ENCODE measurements around the gene H6PD.

The H6PD gene

DNA sequence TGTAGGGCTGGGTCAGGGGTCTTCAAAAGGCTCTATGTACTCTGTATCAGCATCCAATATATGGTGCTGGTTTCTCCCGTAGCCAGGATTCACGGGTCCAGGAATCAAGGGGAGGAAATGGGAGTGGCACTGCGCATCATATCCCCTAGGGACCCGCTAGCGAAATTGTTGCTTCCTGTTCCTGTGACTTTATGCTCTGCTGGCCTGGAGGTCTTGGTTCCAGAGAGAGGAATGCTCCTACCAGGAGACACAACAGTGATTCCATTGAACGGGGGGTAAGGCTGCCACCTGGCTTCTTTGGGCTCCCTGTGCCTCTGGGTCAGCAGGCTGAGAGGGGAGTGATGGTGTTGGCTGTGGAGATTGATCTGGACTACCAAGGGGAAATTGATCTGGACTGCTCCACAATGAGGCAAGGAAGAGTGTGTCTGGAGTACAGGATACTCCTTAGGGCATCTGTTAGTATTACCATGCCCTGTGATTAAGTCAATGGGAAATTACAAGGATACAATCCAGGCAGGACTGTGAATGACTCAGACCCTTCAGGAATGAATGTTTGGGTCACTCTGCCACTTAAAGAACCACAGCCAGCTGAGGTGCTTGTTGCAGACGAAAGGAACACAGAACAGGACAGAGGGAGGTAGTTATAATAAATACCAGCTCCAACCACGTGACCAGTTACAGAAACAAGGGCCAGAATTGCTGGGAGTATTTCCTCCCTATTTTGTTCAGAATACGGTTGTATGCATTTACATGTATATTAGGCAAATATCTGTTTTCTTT is 68.4 kb downstream of the H6PD start:
- DNase-seq, result no peak

DNA sequence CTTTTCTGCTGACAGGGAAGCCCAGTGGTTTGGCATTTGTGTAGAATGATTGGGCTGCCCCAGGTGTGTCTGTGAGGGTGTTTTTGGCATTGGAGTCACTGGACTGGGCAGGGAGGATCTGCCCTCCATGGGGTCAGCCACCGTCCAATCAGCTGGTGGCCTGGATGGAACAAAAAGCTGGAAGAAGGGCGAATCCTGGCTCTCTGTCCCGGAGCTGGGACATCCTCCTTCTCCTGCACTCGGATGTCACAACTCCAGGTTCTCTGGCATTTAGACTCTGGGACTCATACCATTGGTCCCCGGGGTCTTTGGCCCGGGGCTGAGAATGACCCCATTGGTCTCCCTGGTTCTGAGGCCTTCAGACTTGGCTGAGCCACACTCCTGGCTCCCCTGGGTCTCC is 69.3 kb downstream of the H6PD start:
- no peak for DNase-seq

DNA sequence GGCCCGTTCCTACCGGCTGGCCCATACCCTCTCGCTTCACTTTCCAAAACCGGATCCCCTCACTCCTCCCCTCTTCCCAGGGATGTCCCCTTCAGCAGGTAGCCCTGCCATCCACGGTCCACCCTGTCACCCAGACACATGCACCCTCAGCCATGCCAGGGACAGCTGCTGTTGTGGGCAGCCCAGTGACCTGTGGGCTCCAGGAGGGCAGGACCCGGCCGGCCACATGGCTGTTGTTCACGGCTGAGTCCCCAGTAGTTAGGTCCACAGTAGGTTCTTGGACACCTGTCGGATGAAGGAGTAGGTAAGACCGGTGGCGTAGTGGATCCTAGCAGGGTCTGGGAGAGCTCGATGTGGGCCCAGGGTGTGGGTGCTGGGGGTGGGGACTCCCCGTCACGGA is 70.6 kb downstream of the H6PD start:
- no peak for DNase-seq

DNA sequence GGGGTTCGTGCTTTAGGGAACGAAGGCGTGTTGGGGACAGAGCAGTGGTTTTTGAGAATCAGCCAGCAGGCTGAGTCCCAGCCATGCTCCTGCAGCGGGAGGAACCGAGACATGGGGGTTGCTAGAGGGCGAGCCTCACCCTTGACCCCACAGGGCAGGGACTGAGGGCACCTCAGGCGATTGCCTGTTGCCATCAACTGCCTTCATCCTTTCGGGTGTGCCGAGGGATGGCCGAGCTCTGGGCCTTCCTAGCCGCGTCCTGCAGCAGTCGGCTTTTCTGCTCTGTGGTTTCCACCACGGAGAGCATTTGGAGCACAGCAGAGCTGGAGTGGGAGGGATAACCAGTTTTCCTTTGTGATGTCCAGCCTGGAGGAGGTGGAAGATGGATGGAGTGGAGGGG is 71.4 kb downstream of the H6PD start:
- DNase-seq, result no peak

DNA sequence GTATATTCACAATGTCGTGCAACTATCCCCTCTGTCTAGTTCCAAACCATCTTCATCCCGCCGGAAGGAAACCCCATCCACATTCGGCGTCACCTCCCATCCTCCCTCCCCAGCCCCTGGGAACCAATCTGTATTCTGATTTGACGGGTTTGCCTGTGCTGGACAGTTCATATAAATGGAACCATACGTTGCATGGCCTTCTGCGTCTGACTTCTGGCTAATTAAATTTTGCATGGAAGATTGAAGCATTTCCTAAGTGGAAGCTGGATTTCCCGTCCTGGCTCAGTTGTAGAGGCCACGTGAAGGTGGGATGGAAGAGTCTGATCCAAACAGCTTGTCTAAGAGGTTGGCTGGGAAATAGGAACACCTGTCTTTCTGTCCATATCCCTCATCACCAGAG is 72.7 kb downstream of the H6PD start:
- no peak for DNase-seq

DNA sequence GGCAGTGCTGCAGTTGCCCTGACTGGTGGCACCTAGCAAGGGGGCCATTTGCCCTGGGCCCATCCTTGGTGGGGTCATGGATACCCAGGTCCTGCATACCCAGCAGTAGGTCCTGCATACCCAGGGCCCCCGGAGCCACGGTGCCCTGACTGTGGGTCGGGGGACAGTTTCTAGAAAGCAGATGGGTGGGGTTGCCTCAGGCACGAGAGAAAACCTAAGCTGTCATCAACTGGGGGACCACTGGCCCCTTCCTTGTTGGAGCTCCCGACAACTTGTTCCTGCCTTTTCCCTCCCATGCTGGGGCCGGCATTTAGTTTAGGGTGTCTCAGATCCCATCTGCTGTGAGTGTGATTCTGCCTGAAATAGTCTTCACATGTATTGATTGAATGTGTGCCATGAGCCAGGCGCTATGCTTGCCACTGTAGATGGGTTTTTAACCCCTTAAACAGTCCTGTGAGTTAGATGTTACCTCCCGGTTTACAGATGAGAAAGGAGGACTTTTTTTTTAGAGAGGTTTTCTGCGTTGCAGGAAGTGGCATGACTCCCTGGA is 73.7 kb downstream of the H6PD start:
- DNase-seq, result no peak

DNA sequence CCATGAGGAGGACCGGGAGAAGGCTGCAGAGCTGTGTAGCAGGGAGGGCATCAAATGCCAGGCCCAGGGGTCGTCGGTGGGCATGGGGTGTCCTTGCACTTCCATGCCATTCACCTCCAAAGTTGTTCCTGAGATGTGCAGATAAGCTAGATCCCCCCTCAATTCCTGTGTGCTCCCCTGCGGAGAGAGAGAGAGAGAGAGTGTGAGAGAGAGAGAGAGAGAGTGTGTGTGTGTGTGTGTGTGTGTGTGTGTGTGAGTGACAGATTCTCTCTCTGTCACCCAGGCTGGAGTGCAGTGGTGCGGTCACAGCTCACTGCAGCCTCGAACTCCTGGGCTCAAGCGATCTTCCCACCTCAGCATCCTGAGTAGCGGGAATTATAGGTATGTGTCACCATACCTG is 74.5 kb downstream of the H6PD start:
- no peak for DNase-seq

DNA sequence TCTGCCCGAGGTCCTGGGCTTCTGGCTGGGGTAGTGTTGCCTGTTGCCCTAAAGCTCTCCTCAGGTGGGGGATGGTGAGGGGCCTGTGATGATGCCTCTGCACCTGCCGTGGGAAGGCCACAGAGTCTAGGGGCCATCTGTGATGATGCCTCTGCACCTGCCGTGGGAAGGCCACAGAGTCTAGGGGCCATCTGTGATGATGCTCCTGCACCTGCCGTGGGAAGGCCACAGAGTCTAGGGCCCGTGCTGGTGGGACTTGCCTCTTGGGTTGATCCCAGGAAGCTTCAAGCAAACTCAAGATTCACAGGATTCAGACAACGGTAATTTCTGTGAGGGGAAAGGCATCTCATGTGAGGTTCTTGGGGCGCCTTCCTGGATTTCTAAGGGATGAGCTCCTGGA is 75.4 kb downstream of the H6PD start:
- DNase-seq, result no peak

DNA sequence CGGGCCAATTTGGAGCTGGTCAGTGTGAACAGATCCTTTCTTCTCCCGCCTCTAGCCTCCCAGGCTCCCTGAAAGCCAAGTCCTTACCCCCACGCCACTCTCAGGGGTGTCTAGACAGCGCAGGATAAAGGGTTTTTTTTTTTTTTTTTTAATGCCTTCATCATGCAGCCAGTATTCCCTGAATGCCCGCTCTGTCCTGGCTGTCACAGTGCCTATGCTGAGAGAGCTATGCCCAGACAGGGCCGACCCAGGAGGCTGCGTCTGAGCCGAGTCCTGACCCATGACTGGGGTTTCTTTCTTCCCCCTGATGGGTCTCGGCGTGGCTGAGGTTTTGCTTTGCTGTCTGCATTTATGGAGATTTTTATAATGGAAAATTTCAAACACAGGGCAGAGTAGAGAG is 76.5 kb downstream of the H6PD start:
- no peak for DNase-seq

DNA sequence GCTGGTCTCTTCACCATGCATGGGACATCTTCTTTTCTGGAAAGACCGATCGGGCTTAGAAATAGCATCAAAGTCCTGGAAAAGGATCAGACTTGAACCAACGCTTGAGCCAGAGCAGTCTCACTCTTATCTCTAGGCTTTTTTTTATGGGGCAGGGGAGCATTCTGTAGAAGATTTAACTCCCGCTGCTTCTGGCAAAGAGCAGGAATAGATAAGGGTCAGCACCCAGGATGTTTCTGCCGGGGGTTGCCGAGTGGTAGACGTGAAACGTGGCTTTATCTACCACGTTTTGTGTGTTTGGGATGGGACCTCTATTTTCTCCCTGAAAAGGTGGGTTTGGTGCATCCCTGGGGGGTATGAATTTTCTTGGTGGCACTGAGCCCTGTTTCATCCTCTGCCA is 76.9 kb downstream of the H6PD start:
- no peak for DNase-seq

DNA sequence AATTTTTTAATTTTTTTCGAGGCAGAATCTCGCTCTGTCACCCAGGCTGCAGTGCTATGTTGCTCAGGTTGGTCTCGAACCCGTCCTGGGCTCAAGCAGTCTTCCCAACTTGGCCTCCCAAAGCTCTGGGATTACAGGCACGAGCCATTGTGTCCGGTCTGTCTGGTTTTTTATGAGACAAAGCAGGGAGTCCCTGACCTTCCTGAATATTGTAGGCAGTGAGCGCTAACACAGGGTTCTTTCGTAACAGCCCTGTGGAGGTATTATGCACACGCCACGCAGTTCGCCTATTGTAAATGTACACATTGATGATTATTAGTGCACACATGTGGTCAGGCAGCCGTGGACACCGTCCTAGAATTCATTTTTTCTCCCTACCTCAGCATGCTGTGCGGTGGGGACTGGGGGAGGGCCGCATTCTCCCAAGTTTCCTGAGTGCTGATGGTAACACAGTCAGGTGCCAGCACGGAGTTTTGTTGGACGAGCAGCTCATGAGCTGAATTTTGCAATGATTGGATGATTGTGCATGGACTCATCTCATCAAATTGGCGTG is 77.7 kb downstream of the H6PD start:
- DNase-seq, result no peak

DNA sequence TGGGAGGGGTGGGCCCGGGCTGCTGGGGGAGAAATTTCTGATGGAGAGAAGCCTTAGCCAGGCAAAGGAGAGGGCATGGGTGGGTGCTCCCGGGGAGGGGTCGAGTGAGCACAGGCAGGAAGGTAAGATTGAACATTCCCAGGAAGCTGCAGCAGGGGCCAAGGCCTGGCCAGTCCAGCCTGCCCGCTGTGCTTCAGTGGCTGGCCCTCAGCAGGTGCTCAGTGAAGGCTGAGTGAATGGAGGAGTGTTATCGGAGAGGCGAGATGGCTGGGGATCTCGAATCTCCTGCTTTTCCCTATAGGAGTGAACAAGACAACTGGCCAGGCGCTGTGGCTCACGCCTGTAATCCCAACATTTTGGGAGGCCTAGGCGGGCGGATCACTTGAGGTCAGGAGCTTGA is 79.0 kb downstream of the H6PD start:
- DNase-seq, result no peak

DNA sequence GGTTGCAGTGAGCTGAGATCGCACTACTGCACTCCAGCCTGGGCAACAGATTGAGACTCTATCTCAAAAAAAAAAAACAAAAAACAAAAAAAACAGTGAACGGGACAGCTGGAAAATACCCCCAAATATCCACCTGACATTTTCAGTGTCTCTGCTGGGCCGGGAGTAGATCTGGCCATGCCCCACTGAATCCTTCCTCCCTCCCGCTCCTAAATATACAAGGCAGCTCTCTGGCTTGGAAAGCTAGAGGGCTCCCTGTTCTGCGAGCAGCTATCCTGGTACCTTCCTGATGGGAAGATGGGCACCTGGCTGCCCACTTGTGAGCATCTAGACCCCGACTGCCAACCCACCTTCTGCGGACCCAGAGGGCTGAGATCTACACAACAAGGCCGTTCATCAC is 79.5 kb downstream of the H6PD start:
- DNase-seq, result no peak

DNA sequence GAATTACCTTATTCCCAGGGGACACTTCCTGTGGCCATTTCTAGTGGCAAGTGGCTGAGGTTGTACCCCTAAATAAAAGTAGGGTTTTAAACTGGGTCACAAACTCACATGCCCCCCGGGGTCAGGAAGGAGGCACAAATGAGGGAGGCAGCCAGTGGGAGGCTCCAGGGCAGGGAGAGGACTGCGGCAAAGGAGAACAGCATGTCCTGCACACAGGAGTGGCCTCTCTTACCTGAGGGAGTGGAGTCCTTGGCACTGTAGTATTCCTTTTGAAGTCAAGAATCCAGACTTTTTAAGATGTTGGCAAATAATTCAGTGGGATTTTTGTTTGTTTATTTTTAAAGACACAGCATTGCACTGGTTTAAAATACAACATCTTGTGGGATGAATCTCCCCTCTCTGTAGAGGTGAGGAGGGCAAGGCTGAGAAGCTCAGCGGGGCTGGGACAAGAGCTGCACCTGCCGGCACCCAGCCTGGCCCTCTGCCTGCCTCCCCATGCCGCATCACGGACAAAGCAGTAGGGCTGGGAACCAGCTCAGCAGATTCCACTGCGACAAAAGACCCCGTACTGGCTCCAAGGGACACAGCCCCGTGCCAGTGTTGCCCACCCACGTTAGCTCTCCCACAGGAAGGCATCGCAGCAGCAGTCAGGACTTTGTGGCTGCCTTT is 80.3 kb downstream of the H6PD start:
- no peak for DNase-seq

DNA sequence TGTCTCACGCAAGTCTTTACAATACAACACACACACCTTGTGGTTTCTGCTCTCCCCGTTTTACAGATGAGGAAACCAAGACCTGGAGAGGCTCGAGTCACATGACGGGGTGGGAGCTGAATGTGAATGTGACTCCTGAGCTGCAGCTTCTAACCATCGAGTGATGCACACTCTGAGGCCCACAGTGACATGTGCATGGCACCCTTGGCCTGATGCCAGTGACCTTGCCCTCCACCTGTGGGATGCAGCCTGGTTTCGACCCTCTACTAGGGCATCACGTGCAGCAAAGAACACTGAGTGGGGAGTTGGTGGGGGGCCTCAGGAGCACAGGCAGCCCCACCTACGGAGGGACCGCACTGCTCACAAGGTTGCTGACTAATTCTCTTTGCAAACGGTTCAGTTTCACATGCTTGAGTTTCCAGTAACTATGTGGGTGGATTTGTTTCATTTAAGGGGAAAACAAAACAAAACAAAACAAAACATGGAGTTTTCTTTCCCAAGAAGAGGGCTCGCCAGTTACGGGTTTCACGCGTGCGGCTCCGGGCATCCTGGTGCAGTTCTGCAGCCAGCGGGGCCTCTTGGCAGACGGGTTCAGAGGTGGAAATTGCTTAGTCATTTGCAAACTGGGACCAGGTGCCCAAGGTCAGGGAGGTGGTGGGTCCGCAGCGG is 81.0 kb downstream of the H6PD start:
- peak; percentile 81 for DNase-seq

DNA sequence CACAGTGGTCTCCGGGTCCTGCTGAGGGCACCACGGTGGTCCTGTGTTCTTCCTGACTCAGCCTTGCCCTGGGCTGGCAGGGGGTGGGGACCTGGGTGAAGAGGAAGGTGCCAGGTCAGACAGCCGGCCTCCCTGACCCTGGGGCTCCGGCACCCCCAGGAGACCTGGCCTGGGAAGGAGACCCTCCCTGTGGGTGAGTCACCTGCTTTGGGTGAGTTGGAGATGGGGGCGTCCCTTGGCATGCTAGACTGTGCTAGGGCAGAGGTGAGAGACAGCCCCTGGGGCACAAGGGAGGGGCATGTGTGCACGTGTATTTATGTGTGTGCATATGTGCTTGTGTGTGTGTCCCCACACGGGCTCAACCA is 81.5 kb downstream of the H6PD start:
- peak; percentile 50 for DNase-seq

DNA sequence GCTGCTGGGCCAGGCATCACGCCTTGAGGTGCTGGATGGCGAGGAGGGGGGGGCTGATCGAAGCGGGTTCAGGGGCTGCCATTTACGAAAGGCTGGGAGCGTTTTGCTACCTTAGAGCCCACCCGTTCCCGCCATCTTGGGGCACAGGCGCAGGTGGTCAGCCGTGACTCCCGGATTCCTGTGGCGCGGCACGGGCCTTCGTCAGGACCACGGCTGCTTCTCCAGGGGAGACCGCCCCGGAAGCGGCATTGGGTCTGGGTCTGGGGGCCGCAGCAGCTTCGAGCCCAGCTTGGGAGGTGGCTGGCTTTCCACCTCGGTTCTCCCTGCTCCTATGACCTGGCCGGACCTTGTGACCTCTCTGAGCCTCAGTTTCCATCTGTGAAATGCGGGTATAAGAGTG is 81.9 kb downstream of the H6PD start:
- DNase-seq, result no peak

DNA sequence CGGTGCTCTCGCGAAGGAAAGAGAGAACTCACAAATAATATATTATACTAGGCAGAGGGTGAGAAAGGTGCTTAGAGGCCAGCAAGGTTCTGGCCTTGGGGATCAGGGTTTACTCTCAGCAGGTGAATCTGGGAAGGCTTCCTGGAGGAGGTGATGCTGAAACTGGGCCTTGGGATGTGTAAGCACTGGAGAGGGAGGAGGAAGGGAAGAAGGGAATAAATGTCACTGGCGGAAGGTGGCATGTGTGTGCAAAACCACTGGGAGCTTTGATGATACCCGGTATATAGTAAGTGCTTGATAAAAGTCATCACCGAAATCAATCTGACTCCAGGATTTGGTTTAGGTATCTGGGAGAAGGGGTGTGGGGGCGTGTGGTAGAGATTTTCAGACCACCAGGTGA is 82.5 kb downstream of the H6PD start:
- DNase-seq, result no peak

DNA sequence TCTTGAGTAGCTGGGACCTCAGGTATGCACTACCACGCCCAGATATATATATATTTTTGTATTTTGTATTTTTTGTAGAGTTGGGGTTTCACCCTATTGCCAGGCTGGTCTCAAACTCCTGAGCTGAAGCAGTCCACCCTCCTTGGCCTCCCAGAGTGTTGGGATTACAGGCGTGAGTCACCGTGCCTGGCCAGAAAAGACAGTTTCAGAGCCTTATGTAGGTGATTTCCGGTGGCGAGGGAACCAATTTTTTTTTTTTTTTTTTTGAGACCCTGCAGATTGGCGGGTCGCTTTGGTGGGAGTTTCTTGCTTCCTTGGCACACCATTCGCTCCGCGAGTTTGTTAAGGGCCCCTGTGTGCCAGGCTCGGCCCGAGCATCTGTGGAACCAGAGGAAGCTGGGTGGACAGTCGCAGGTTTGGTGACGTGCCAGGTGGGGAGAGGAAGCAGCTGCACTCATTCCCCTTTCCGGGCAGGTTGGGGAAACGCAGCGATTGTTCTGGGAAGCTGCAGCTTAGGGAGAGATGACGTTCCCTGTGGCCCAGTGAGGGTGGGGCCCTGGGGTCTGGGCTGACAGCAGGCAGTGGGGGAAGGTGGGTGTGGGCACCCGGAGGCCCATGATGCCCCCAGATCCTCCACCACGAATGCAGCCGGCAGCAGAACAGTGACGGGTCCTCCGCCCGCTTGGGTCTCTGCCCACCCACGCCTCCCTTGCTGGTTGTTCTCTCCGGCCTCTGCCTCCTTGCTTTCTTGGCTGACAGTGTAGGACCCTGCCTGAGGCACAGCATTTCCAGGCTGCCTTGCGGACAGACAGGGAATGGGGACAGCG is 83.2 kb downstream of the H6PD start:
- DNase-seq, result no peak

DNA sequence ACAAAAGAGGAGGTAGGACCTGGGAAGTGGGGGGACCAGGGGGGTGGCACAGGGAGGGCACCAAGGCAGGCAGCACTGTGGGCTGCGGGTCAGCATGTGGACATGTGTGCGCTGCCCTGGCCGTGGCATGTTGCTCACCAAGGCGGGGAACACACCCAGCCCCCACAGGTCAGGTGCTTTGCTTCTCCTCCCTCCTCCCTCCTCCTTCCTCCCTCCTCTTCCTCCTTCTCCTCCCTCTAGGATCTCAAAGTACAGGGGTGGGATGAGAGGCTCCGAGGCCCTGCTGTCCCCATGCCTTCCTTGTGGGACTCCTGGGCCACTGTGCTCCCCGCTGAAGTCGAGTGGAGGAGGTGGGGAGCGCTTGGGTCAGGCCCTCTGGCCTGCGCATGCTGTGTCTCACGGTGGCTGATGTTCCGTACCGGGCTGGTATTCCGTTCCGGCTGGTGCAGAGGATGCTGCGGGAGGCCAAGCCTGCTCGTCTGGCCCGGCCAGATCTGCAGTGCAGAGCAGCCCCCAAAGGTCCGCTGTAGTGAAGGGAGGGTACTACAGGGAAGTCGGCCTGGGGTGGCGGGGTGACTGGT is 84.7 kb downstream of the H6PD start:
- no peak for DNase-seq

DNA sequence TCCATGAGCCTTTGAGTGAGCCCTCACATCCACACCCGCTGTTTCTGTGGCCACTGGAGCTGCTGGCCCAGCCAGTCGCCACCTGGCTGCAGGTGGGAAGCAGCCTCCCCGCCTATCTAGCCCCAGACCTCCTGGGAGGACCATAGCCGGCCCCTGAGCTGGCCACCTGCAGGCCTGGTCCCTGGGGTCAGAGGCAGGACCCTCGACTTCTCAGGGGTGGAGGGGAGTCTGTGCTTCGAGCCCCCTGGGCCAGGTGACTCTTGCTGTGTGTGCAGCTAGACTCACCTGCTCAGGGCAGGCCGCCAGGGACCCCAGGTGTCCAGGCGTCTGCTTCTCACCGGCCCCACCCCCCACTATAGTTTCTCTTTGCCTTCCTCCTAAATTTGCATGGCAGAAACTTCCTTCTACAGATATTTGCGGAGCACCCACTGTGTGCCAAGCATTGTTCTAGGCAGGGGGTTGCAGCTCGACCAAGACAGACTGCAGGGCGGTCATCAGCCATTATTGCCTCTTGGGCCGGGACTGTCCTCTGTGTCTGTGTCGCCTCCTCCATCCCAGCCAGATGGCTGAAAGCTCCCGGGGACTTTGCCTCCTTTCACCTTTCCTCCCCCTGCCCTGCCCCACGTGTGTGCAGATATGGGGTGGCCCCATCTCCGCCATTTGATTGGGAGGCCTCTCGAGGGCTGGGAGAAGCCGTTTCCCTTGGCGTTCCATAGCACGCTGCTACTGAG is 85.4 kb downstream of the H6PD start:
- DNase-seq, result no peak

All from activated naive CD4-positive, alpha-beta T cell treated with Interleukin-2 at 50 U/mL for 16 hours (primary cell).